ENCODE results near the gene DLGAP4. TPM values are rescaled to one million over a fixed set of nuclear protein-coding genes. Genes with fewer than 3 reads are reported as not detected.

DLGAP4 gene
- total and polyA plus RNA-seq, 2 of the 8 experiments (the other 6 are each of a cell fraction or from before 2014, with no cell fraction given), result 41.2 to 57.2 TPM

- Histone ChIP-seq H3K27ac (ENCODE audit: low read depth, low read length) (no peak overlapping the region), H3K79me2 (ENCODE audit: control insufficient read depth in 1 of 2, insufficient read depth in 2 of 2, low read length in 2 of 2) (no peaks in the 10 kb centered on the region), H3K4me2 (ENCODE audit: insufficient read depth in 1 of 2, low read depth in 2 of 2, low read length in 2 of 2) (no peak overlapping the region), H3K27me3 (replicated peaks in 1 of 4; ENCODE audit: control insufficient read depth in 3 of 4, extremely low read depth in 1 of 4, insufficient read depth in 3 of 4, low read length in 3 of 4) (no peaks in the 10 kb centered on the region), H4K91ac (replicated peaks; ENCODE audit: insufficient read length, low read length) (no peak overlapping the region), H2BK15ac (ENCODE audit: low read length) (no peak overlapping the region), H4K8ac (ENCODE audit: extremely low read depth, insufficient read depth, low read length) (no peak overlapping the region), H3K14ac (ENCODE audit: insufficient read length) (no peak overlapping the region), H3K4me3 (ENCODE audit: extremely low read depth in 1 of 4, insufficient read depth in 2 of 4, low read depth in 3 of 4, low read length in 4 of 4) (no peak overlapping the region), H3K4ac (replicated peaks; ENCODE audit: insufficient read length, low read depth, low read length) (no peak overlapping the region), H2AK5ac (ENCODE audit: low read depth, low read length) (no peak overlapping the region), H4K20me1 (replicated peaks in 1 of 2; ENCODE audit: control insufficient read depth in 1 of 2, insufficient read depth in 2 of 2, low read length in 2 of 2) (peaks cover 0 to 4% of the 10 kb centered on the region in 2 experiments), H3K23me2 (ENCODE audit: low read depth, low read length) (peaks cover 5% of the 10 kb centered on the region; the same call in 1 of the 2 replicates), H2BK120ac (replicated peaks; ENCODE audit: low read depth, low read length) (no peak overlapping the region), H2BK12ac (ENCODE audit: low read depth, low read length) (no peak overlapping the region), H3K56ac (replicated peaks; ENCODE audit: insufficient read length, low read depth, low read length) (no peak overlapping the region), H3K9ac (replicated peaks in 1 of 4; ENCODE audit: extremely low read depth in 1 of 4, low read depth in 3 of 4, low read length in 3 of 4) (no peak overlapping the region), H3K36me3 (ENCODE audit: control insufficient read depth in 2 of 4, insufficient read depth in 4 of 4, low read length in 3 of 4) (no peaks in the 10 kb centered on the region), H2BK20ac (ENCODE audit: low read length) (no peak overlapping the region), H3K18ac (ENCODE audit: extremely low read depth, low read length) (no peak overlapping the region), H2AFZ (ENCODE audit: low read length) (no peak overlapping the region), H3K4me1 (replicated peaks in 1 of 4; ENCODE audit: control insufficient read depth in 3 of 4, insufficient read depth in 4 of 4, low read length in 3 of 4) (peaks cover 0 to 6% (median 3%) of the 10 kb centered on the region in 4 experiments; a peak in 4 of 7 replicates), H3K23ac (ENCODE audit: insufficient read length) (no peak overlapping the region), H4K5ac (ENCODE audit: insufficient read length, low read depth, low read length) (no peak overlapping the region), H3K9me3 (ENCODE audit: insufficient read depth in 2 of 2, low read depth in 1 of 2, low read length in 1 of 2) (no peaks in the 10 kb centered on the region), H2BK5ac (ENCODE audit: low read depth, low read length) (no peak overlapping the region), H3K79me1 (ENCODE audit: low read depth, low read length) (0 out of 2 replicates have a peak, but pooled peaks cover 2% of the 10 kb centered on the region)
- peak; percentile 99 for FAIRE-seq
- ChIA-PET CTCF (ENCODE audit: partially characterized antibody) (interaction anchor here (0.5 to 4.5 kb wide), 62 partner anchors 8 to 457 kb away, joined by 3 to 42 read pairs (median 5); no protein-coding TSS in a partner anchor), POLR2A (ENCODE audit: partially characterized antibody) (interaction anchor here (0.5 to 0.9 kb wide), 3 partner anchors 9 to 47 kb away, joined by 3 read pairs; no protein-coding TSS in a partner anchor)
- DNase-seq (ENCODE audit: low read depth in 1 of 2, low spot score in 2 of 2), result peak; percentile 78 to 97
- 37% methylated on average over 6 of the region's 6 CpGs; no CpG with 5 or more reads in 1 of the 2 experiments for WGBS, 2 experiments (ENCODE audit: extremely low coverage in 1 of 2, insufficient coverage in 1 of 2, insufficient read length in 1 of 2, insufficient replicate concordance in 2 of 2, low coverage in 1 of 2, low lambda C conversion rate in 2 of 2, missing lambda C conversion rate in 1 of 2)
- TF ChIP-seq SRF (IDR thresholded peaks at IDR 0.05; ENCODE audit: low read depth, low read length), result peak; percentile 96
- no peak for TF ChIP-seq SIX5 (IDR thresholded peaks at IDR 0.05; ENCODE audit: low read depth, low read length)
- no peak for TF ChIP-seq SAP30 (IDR thresholded peaks at IDR 0.05; ENCODE audit: insufficient read depth, insufficient replicate concordance, low read length)
- peak; percentile 75 to 97 (median 91) for TF ChIP-seq CTCF (IDR thresholded peaks at IDR 0.05; ENCODE audit: control extremely low read depth in 1 of 3, insufficient read depth in 1 of 3, low read depth in 1 of 3, low read length in 3 of 3)
- peak; percentile 35; the same call in 1 of the 2 replicates for TF ChIP-seq E2F6 (IDR thresholded peaks at IDR 0.05)
- TF ChIP-seq KDM1A (IDR thresholded peaks at IDR 0.05; ENCODE audit: borderline replicate concordance, low read length), result peak; percentile 75; the same call in 1 of the 2 replicates
- no peak for TF ChIP-seq HDAC2 (IDR thresholded peaks at IDR 0.05; ENCODE audit: borderline replicate concordance in 1 of 2, low read depth in 2 of 2, low read length in 2 of 2)
Observed at GRCh38 chr20:36399147-36399968, 93.2 kb downstream of the DLGAP4 start.

Measured in H1 (cell line).